Activated CD8-positive, alpha-beta memory T cell treated with anti-CD3 and anti-CD28 coated beads for 1 hour (primary cell): ENCODE data around the gene PAPSS1.
"Not testable (repeated sequence)": the region's sequence is repeated elsewhere in the genome, so short reads cannot be mapped to it uniquely, and the experiment has no call there.

Source experiments
- DNase-seq, 2 donors: peaks; one replicate each; pipeline ENCODE4 v3.0.0-alpha.2; 2020; ENCODE audit warnings: low read depth in 1 of 2; ENCODE audit errors: extremely low read depth in 1 of 2

The PAPSS1 gene

GRCh38 chr4:107719922-107720722 lies at the start of gene PAPSS1:
Gene PAPSS1 (minus strand): TSS chr4:107720234. CDS start chr4:107720179, 55 bp downstream.
- DNase-seq = peak; percentile 90

DNA sequence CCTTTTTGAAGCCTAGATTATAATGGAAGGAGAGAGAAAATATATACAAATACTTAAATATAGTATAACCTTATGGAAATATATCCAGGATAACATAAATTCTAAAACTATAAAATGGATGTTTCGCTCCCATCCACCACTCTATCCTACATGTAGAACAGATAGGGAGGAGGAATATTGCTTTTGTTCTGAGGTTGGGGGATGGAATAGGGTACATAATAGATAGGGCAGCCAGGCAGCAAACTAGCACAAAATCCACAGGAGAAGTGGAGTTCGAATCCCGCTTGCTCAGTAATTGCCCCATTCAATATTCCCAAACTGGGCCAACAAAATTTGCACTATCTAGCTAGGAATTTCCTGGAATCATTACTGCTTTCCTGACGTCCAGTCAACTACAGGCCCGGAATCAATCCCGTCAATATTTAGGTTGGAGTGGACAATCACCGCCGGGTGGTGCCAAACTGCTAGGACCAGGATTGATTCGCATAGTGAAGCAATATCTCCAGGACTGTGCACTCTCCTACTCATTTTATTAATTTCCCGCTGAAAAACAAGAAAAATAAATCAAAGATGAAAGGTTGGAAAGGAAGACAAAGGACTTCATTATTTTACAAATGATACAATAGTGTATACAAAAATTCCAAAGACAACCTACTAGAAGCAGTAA lies 40.4 kb upstream of the PAPSS1 start:
- no peak for DNase-seq

- DNase-seq = no peak
Measured at GRCh38 chr4:107757864-107758476, 37.9 kb upstream of the PAPSS1 start.

DNA sequence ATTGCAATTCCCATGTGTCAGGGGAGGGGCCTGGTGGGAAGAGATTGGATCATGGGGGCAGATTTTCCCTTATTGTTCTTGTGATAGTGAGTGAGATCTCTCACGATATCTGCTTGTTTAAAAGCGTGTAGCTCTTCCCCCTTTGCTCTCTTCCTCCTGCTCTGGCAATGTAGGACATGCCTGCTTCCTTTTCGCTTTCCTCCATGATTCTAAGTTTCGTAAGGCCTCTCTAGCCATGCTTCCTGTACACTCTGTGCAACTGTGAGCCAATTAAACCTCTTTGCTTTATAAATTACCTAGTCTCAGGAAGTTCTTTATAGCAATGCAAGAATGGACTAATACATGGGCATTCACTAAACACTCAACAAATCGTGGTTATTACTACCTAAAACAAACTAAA lies 37.2 kb upstream of the PAPSS1 start:
- DNase-seq = no peak

DNA sequence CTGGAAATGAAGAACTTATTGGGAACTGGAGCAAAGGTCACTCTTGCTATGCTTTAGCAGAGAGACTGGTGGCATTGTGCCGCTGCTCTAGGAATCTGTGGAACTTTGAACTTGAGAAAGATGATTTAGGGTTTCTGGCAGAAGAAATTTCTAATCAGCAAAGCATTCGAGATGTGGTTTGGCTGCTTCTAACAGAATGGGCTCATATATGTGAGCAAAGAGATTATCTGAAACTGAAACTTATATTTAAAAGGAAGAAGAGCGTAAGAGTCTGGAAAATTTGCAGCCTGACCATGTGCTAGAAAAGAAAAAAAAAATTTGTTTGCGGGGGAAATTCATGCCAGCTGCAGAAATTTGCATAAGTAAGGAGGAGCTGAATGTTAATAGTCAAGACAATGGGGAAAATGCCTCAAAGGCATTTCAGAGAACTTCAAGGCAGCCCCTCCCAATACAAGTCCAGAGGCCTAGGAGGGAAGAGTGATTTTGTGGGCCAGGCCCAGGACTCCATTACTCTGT lies 35.9 kb upstream of the PAPSS1 start:
- no peak for DNase-seq

DNA sequence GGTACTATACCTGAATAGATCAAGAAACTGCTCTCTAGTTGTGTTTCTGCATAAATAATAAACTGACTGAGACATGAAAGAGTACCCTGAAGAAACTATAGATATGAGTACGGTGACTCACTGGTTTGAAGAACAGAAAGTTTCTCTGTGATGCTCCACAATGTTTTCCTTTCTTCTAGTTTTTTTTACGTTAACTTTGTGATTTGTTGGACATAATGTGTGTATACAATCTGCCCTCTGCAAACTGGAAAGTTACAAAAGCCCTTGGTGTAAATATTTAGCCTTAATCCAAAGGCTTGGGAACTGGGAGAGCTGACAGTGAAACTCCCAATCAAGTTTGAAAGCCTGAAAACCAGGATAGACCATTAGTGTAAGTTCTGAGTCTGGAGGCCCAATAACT lies 31.6 kb upstream of the PAPSS1 start:
- no peak for DNase-seq

GRCh38 chr4:107747748-107748486 lies 27.9 kb upstream of the PAPSS1 start:
- no peak for DNase-seq

GRCh38 chr4:107746161-107746560 lies 26.1 kb upstream of the PAPSS1 start:
- no peak for DNase-seq

DNA sequence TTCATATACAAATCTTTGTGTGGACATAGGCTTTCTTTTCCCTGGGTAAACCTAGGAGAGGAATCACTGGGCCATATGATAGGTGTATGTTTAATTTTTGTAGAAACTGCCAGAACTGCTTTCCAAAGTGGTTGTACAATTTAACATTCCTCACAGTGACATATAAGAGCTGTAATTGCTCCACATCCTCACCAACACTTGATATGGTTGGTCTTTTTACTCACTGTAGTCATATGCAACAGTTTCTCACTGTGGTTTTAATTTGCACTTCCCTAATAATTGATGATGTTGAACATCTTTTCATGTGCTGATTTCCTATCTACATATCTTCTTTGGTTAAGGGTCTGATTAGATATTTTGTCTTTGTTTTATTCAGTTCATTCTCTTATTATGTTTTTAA lies 24.5 kb upstream of the PAPSS1 start:
- no peak for DNase-seq

- no peak for DNase-seq
Measured at GRCh38 chr4:107743532-107743931, 23.5 kb upstream of the PAPSS1 start.

DNA sequence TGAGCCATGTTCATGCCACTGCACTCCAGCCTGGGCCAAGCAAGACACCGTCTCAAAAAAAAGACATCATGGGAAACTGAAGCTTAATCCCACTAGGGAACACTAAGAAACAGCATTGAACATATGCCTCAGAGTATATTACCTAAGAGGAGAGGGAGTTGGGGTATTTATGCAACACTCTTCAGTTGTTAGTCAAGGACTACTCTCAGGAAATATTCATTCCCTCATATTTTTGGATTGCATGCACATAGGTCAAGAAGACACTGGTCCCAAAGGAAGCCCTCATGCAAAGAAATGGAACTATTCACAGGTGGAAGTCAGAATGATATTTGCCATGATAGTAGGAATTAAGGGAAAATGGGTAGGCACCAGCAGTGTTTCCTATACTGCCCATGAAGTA lies 22.8 kb upstream of the PAPSS1 start:
- DNase-seq = no peak

- no peak for DNase-seq
Measured at GRCh38 chr4:107742196-107742595, 22.2 kb upstream of the PAPSS1 start.

DNA sequence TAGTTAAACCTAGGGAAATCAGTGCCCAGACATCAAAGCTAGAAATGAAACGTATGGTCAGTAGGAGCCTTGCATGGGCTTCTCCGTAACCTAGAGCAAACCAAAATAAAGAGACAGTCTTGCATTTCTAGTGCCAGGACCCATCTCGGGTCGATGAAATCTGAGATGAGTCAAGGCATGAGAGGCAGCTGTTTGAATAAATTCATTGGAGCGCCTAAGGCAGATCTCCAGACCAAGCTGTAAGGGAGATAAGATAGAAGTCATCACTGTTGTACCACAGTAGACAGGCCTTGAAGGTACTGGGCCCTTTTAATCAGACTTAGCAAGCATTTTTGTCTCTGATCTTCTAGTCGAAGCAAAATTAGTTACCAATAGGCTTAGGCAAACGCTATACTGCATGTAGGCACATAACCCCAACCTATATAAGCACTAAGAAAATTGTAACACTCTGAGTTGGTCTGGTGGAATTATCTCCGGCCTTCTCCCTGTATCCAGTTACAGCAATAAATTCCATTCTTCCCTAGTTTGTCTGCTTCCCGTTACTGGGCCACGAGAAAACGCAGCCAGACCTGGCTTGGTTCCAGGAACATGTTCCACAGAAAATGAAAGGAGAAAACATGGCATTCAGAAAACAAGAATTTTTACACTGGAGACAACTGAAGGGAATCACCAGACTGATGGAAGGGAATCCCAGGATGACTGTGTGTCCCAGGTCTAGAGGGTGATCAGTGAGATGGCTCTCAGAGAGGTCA lies 21.1 kb upstream of the PAPSS1 start:
- DNase-seq = no peak

DNA sequence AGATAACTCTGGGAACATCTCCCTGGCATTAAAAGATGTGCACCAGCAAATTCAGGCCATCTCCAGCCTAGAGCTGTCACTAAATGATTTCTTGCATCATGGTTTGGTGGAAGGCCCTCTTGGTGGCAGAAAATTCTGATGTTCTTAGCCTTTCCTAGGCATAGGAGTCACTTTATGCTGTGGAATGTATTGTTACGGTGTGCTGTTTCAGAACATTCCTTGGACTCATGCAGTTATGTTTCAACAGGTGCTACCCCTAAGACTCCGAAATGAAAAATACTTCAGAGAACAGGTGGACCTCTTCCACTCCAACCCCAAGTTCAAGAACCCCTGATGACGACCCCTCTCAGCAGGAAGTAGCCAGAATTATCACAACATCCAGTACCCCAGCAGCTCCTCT lies 20.3 kb upstream of the PAPSS1 start:
- DNase-seq = no peak

- no peak for DNase-seq
Measured at GRCh38 chr4:107737450-107737849, 17.4 kb upstream of the PAPSS1 start.

DNA sequence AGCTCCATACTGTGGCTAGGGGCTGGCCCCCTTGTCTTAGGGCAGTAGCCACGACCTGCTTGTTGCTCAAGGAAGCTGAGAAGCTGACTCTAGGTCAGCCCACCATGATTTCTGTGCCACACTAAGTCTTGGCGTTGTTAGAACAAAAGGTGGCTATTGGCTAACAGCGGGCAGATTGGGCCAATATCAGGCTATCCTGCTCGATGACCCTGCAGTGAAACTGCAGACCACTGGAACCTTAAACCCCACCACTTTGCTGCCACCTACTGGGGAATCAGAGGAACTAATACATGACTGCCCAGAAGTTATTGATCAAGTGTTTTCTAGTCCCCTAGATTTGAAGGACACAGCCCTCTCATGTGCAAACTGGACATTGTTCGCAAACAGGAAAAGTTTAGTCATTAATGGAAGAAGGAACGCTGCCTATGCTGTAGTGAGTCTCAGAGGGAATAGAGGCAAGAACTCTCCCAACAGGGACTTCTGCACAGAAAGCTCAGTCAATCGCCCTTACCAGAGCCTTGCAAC lies 17.0 kb upstream of the PAPSS1 start:
- DNase-seq = no peak

DNA sequence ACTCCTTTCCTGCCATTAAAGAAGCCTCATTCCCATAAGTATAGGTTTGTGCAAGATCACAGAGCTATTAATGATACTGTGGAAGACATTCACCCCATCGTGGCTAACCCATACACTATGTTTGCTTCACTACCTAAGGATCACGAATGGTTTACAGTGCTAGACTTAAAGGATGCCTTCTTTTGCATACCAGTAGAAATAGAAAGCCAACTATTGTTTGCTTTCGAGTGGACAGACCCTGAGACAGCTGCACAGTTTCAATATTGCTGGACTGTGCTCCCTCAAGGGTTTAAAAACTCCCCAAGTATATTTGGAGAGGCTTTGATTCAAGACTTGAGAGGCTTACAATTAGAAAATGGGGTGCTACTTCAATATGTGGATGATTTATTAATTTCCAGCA lies 16.0 kb upstream of the PAPSS1 start:
- DNase-seq = no peak

- DNase-seq = no peak
Measured at GRCh38 chr4:107734120-107734519, 14.1 kb upstream of the PAPSS1 start.

- DNase-seq = no peak
Measured at GRCh38 chr4:107733431-107733925, 13.4 kb upstream of the PAPSS1 start.

DNA sequence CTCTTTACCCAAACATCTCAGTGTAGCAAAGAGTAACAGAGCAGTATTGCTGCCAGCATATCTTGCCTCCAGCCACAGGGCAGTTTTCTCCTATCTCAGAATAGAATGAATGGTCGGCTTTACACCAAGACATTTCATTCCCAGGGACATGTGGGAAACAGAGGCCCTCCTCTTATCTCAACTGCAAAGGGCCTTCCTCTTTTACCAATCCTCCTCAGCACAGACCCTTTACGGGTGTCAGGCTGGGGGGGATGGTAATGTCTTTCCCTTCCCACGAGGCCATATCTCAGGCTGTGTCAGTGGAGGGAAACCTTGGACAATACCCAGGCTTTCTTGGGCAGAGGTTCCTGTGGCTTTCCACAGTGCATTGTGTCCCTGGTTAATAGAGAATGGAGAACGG lies 9.0 kb upstream of the PAPSS1 start:
- not testable (repeated sequence) for DNase-seq
